ENCODE data around the gene RFX6. TPM values are rescaled to one million over a fixed set of nuclear protein-coding genes. Genes with fewer than 3 reads are reported as not detected.

Gene RFX6
- total RNA-seq, 1 donor from 2014 or later = not detected

Other genes with a start within 250 kb of the RFX6 start
- 29.3 TPM for gene ZUP1, start 208.5 kb upstream of the RFX6 start, total RNA-seq
- 32.7 TPM for gene KPNA5, start 196.0 kb upstream of the RFX6 start, total RNA-seq
- gene FAM162B, start 111.5 kb upstream of the RFX6 start, total RNA-seq = 1.2 TPM
- gene GPRC6A, start 48.2 kb upstream of the RFX6 start, total RNA-seq = not detected